ENCODE data around the gene MAMDC4. TPM values are rescaled to one million over a fixed set of nuclear protein-coding genes. Genes with fewer than 3 reads are reported as not detected.

MAMDC4 gene
- total and polyA plus RNA-seq, 2 of the 8 experiments (the other 6 are each of a cell fraction or from before 2014, with no cell fraction given) = 3.1 to 4.5 TPM

DNA sequence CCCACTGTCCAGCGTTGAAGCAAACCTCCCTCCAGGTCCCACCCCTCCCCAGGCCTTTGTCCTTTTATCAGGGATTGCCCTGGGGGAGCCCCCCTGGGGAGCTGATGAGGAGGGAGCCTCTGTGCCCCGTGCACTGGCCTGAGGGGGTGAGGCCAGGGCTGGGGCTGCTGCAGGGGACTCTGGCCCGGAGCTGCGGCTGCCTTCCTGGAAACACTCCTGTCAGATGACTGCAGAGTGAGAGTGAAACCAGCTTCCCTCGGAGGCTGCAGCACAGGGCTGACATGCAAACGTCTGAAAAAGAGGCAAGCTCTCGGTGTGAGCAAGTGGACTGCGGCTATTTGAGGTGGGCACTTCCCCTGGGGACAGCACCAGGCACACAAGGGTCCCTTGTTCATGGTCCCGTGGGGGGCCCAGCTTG, 29.6 kb downstream of the MAMDC4 start:
- no peak overlapping the region for H4K8ac ChIP-seq (ENCODE audit: extremely low read depth, insufficient read depth, low read length)
- H2AK5ac ChIP-seq (ENCODE audit: low read depth, low read length) = no peak overlapping the region
- H2BK20ac ChIP-seq (ENCODE audit: low read length) = no peak overlapping the region
- H4K5ac ChIP-seq (ENCODE audit: insufficient read length, low read depth, low read length) = no peak overlapping the region
- no peak overlapping the region for H2BK12ac ChIP-seq (ENCODE audit: low read depth, low read length)
- H3K27me3 ChIP-seq (replicated peaks in 1 of 4; ENCODE audit: control insufficient read depth in 3 of 4, extremely low read depth in 1 of 4, insufficient read depth in 3 of 4, low read length in 3 of 4) = no peaks in the 10 kb centered on the region
- DNase-seq (ENCODE audit: low read depth in 1 of 2, low spot score in 2 of 2) (no peak), FAIRE-seq (no peak)
- H3K36me3 ChIP-seq (ENCODE audit: control insufficient read depth in 2 of 4, insufficient read depth in 4 of 4, low read length in 3 of 4) = no peaks in the 10 kb centered on the region
- H2BK15ac ChIP-seq (ENCODE audit: low read length) = no peak overlapping the region
- H3K27ac ChIP-seq (ENCODE audit: low read depth, low read length) = no peak overlapping the region
- H2BK5ac ChIP-seq (ENCODE audit: low read depth, low read length) = peak overlapping the region; percentile 9; the same call in 1 of the 2 replicates
- POLR2A ChIA-PET (ENCODE audit: partially characterized antibody) = interaction anchor here (0.5 to 2.6 kb wide), 9 partner anchors 8 to 480 kb away, joined by 3 to 16 read pairs (median 4); partner anchors contain the start of gene EDF1
- WGBS, 2 experiments (ENCODE audit: extremely low coverage in 1 of 2, insufficient coverage in 1 of 2, insufficient read length in 1 of 2, insufficient replicate concordance in 2 of 2, low coverage in 1 of 2, low lambda C conversion rate in 2 of 2, missing lambda C conversion rate in 1 of 2) = 69% methylated on average over 8 of the region's 9 CpGs; no CpG with 5 or more reads in 1 of the 2 experiments
- no peak overlapping the region for H3K23ac ChIP-seq (ENCODE audit: insufficient read length)
- no peaks in the 10 kb centered on the region for H3K79me1 ChIP-seq (ENCODE audit: low read depth, low read length)
- CTCF ChIA-PET (ENCODE audit: partially characterized antibody) = interaction anchor here (0.9 to 1.8 kb wide), 4 partner anchors 9 to 21 kb away, joined by 3 to 6 read pairs (median 4); no protein-coding TSS in a partner anchor
- H4K91ac ChIP-seq (replicated peaks; ENCODE audit: insufficient read length, low read length) = no peak overlapping the region
- H2BK120ac ChIP-seq (replicated peaks; ENCODE audit: low read depth, low read length) = no peak overlapping the region
- H3K4me3 ChIP-seq (ENCODE audit: extremely low read depth in 1 of 4, insufficient read depth in 2 of 4, low read depth in 3 of 4, low read length in 4 of 4) = no peak overlapping the region
- H3K23me2 ChIP-seq (ENCODE audit: low read depth, low read length) = peaks cover under 1% of the 10 kb centered on the region; the same call in 1 of the 2 replicates
- no peak overlapping the region for H3K4ac ChIP-seq (replicated peaks; ENCODE audit: insufficient read length, low read depth, low read length)
- H4K20me1 ChIP-seq (replicated peaks in 1 of 2; ENCODE audit: control insufficient read depth in 1 of 2, insufficient read depth in 2 of 2, low read length in 2 of 2) = peaks cover 0 to 1% of the 10 kb centered on the region in 2 experiments
- H3K4me1 ChIP-seq (replicated peaks in 1 of 4; ENCODE audit: control insufficient read depth in 3 of 4, insufficient read depth in 4 of 4, low read length in 3 of 4) = no peaks in the 10 kb centered on the region; a peak in 2 of 7 replicates
- H3K14ac ChIP-seq (ENCODE audit: insufficient read length) = no peak overlapping the region
- no peak overlapping the region for H3K18ac ChIP-seq (ENCODE audit: extremely low read depth, low read length)
- H3K56ac ChIP-seq (replicated peaks; ENCODE audit: insufficient read length, low read depth, low read length) = no peak overlapping the region
- H3K4me2 ChIP-seq (ENCODE audit: insufficient read depth in 1 of 2, low read depth in 2 of 2, low read length in 2 of 2) = no peak overlapping the region
- H3K79me2 ChIP-seq (ENCODE audit: control insufficient read depth in 1 of 2, insufficient read depth in 2 of 2, low read length in 2 of 2) = peaks cover 0 to under 1% of the 10 kb centered on the region in 2 experiments; a peak in 2 of 4 replicates
- H2AFZ ChIP-seq (ENCODE audit: low read length) = no peak overlapping the region
- TF ChIP-seq KDM5A (IDR thresholded peaks at IDR 0.05; ENCODE audit: low read length) (no peak), TAF1 (IDR thresholded peaks at IDR 0.05; ENCODE audit: low read depth, low read length) (no peak)
- TF ChIP-seq, protein P1, sequence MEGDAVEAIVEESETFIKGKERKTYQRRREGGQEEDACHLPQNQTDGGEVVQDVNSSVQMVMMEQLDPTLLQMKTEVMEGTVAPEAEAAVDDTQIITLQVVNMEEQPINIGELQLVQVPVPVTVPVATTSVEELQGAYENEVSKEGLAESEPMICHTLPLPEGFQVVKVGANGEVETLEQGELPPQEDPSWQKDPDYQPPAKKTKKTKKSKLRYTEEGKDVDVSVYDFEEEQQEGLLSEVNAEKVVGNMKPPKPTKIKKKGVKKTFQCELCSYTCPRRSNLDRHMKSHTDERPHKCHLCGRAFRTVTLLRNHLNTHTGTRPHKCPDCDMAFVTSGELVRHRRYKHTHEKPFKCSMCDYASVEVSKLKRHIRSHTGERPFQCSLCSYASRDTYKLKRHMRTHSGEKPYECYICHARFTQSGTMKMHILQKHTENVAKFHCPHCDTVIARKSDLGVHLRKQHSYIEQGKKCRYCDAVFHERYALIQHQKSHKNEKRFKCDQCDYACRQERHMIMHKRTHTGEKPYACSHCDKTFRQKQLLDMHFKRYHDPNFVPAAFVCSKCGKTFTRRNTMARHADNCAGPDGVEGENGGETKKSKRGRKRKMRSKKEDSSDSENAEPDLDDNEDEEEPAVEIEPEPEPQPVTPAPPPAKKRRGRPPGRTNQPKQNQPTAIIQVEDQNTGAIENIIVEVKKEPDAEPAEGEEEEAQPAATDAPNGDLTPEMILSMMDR (IDR thresholded peaks at IDR 0.05; ENCODE audit: control extremely low read depth in 1 of 3, insufficient read depth in 1 of 3, low read depth in 1 of 3, low read length in 3 of 3) = no peak
- H3K9ac ChIP-seq (replicated peaks in 1 of 4; ENCODE audit: extremely low read depth in 1 of 4, low read depth in 3 of 4, low read length in 3 of 4) = no peak overlapping the region
- peaks cover 0 to 2% of the 10 kb centered on the region in 2 experiments; a peak in 1 of 4 replicates for H3K9me3 ChIP-seq (ENCODE audit: insufficient read depth in 2 of 2, low read depth in 1 of 2, low read length in 1 of 2)

Data from H1 (cell line).